Measurements from ENCODE around the gene SFSWAP.

- no peak for TF ChIP-seq GATA2 (IDR thresholded peaks at IDR 0.05; ENCODE audit: low read depth, low read length)
- no peak for TF ChIP-seq GATA3 (IDR thresholded peaks at IDR 0.05; ENCODE audit: low read depth, low read length)
Observed at GRCh38 chr12:131830914-131831571, 120.2 kb downstream of the SFSWAP start.

Measured in SH-SY5Y (cell line).